ENCODE measurements around the gene SKAP1.
"Not testable (repeated sequence)": the region's sequence is repeated elsewhere in the genome, so short reads cannot be mapped to it uniquely, and the experiment has no call there.

Gene SKAP1

DNA sequence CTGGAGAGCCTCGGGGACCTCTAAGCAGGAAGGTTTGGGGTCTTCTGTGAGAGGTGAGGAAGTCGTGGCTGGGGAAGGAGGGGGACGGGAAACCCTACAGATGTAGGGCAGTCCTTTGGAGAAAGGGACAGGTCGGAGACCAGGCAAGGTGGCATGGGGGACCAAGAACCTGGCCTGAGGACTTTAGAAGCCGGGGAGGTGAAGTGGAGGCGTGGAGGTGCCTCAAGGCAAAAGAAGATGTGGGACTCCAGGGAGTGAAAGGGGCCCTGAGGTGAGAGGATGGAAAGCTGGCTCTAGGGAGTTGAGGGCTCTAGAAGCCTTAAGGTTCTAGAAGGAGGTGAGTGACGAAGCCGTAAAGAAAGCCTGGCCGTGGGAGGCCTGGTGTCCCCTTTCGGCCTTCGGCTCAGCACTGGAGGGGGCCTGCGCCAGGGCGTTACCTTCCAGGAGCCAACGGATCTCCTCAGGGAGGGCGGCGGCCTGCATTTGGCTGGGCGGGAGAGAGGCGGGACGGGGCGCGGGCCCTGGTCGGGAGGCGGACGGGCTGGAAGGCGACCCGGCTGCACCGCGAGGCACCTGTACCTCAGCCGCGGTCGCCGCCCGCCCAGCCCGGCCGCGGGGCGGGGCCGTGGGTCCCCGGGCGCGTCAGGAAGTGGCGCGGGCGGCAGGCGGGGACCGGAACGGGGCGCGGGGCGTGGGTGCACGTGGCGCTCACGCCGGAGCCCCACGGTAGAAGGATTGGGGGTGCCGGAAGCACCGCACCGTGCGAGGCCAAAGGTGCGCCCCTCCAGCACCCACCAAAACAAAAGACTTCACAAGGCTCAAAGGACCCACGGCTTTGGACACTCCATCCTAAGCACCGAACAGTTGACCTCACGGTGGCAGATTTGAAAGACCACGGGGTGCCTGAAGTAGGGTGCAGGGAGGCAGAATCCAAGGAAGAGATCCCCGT is at the start of gene SKAP1:
TSS of gene SKAP1 (minus strand) at position 577 of the 949 bp plus-strand sequence.
- no peak for DNase-seq

DNA sequence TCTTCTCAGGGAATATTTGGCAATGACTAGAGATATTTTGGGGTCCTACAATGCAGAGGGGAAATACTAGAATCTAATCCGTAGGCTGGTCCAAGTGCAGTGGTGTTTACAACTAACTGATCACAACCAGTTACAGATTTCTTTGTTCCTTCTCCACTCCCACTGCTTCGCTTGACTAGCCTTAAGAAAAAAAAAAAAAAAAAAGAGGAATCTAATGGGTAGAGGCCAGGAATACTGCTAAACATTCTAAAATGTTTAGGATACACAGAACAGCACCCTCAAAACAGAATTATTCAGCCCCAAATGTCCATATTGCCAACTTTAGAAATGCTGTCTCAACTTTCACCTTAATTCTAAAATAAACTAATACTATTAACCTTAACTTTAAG is 49.0 kb upstream of the SKAP1 start:
- no peak for DNase-seq

DNA sequence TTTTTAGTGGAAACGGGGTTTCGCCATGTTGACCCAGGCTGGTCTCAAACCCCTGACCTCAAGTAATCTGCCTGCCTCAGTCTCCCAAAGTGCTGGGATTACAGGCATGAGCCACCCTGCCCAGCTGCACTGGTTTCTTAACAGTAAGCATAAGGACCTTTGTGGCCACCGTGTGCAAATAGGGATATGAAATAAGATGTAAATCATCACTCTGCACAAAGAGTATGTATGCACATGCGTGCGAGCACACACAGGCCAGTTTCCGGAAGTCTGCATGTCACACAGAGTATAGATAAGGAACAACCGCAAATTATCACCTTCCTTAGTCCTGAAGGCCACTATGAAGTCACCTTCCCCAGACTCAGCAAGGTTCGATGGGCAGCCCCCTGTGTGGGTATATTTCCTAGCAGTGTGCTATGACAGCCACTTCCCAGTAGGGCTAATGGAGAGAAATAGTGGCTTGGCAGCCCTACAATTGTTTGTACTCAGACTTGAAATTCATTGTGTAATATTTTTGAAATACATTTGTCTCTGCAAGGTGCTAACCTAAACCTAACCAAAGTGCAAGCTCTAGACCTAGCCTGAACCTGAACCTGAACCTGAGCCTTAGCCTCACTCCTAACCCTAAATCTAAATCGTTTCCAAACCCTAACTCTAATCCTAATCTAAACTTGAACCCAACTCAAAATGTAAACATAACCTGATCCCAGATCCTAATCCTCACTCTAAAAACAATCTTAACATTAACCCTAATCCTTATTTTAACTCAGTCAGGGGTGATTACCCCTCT is 48.4 kb upstream of the SKAP1 start:
- DNase-seq = no peak

DNA sequence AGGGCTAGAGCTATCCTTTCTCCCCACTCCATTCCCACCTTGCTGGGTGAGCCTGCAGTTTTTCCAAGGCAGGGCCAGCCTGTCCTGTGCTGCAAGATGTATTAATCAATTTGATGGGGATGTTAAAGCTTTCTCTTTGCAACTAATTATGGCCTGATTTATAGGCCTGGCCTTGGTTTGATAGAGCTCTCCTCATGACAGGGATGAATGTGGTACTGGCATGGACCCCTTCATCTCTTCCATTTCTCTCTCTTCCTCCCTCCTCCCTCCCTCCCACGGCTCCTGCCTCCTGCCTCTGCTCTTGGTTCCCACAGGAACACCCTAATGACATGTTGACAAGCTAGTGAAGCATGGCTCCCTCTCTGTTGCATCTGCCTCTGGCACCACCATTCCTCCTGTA is 47.2 kb upstream of the SKAP1 start:
- DNase-seq = no peak

DNA sequence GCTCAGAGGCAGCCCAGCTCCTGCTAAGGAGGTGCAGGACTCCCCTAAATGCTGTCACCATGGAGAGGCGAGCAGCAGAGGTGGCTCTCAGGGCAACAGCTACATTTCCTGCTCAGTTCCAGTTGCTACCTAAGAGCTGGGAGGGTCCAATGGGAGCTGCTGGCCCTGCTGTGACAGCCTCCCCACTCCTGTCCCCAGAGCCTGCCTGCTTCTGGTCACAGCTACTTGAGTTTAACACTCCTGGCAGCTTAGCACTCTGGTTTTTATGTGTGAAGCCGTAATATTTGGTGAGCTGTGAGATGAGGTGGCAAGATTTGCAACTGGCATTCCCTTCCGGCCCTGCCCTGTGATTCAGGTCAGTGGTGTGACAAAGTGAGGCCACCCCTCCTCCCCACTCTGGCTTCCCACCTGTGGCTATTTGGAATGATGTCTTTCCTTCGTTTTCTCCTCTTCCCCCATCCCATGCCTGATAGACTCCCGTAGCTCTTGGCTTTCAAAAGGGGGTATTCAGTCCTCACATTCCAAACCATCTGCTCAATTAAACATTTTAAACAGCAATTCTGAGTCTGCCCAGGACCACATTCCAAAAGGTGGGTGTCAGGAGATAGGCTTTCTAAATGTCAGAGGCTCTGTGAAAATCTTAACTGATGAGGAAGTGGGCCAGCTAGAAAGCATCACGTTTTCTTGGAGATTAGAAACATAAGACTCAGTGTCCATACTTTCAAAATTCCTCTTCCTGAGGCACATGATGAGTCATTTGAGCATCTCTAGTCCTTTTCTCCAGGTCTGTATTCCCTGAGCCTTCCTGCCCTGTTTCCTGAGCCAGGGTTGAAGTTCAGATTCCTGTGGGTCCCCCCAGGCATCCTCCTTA is 42.6 kb upstream of the SKAP1 start:
- peak; percentile 66 for DNase-seq

DNA sequence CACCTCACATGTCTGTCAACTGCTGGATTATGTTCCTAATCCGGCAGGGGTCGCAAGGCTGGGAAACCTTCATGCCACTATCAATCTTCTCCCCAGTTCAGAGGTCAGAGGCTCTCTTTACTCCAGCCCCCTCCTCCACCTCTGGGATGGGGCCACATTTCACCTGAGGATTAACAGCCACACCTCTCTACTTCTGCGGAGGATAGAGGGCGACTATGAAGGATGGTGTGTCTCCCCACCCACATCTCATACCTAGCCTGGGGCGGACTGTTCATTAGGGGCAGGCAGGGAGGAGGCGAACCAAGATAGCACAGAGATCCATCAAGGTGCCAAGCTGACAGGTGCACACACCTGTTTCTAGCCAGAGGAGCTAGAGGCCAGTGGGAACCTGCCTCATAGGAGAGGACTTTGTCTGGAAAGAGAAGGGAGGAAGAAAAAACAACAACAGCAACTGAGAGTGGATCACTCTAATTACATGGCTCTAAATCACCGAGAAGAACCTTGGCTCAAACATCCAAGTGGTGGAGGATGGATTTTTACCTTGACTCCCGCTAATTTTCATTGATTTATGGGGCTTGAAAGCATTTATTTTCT is 41.9 kb upstream of the SKAP1 start:
- no peak for DNase-seq

DNA sequence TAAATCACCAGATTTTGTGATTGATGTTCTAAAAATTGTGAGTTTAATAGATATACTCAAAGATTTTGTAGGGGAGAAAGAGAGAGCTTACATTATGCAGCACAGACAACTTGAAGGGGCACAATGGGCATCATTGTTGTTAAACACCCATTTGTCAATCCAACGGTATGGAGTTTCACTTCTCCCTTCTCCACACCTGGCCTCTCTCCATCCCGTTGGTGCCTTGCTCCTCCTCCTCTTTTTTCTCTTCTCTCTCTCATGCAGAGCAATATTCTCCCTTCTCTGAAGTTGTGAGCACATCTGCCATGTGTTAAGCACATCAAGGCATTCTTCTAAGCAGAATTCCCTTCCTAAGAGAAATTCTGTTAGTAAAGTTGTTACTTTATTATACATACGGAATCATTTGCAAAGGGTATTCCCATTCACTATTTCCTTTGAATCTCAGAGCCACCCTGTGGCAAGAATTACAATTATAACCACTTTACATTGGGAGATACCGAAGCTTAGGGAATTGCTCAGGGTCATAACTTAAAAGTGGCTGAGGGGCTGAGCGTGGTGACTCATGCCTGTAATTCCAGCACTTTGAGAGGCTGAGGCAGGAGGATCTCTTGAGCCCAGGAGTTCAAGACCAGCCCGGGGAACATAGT is 40.5 kb upstream of the SKAP1 start:
- DNase-seq = peak; percentile 22

DNA sequence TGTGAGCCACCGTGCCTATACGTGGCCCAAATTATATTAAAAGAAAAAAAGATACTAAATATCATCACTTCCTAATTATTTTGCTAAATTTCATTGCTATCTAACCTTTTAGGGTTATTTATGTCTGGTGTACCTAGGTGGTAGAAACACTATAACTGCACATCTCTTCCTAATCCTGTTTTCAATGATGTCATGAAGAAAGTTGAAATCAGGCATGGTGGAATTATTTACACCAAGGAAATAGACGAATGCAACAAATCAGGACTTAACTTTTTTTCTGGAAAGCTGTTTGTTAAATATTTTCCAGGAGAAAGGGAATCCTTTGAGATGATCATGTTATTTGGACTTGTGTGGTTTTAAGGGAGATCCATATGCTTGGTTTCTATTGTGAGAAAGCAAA is 39.2 kb upstream of the SKAP1 start:
- DNase-seq = no peak

DNA sequence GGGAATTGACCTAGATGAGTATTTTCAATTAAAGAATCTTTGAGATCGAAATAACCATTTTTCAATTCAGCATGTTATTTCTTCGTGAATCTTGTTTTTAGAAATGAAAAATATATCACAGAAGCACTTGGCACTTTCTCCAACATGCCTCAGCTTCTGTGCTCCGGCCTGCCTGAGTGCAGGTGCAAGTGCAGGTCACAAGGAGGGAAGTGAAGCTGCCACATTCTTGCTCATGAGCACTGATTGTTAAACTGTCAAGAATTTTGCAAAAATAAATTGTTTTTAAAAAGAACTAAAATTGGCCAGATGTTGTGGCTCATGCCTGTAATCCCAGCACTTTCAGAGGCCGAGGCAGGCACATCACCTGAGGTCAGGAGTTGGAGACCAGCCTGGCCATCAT is 38.3 kb upstream of the SKAP1 start:
- DNase-seq = no peak

DNA sequence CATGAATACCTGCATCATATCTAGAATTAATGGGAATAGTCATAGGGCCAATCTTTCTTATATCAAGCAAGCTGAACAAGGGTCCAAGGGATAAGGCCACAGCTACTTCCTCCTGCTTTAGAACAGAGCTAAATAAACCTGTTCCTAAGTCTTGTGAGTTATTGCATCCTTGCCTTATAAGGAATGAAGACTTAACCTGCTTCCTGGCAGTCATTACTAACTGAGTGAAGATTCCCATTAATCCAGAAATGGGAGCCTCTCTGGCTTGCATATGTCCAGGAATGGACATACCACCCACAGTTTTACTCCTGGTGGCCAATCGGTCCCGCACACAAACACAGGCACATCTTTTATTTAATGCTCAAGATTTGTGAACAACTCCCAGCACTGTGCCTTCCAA is 35.9 kb upstream of the SKAP1 start:
- no peak for DNase-seq

DNA sequence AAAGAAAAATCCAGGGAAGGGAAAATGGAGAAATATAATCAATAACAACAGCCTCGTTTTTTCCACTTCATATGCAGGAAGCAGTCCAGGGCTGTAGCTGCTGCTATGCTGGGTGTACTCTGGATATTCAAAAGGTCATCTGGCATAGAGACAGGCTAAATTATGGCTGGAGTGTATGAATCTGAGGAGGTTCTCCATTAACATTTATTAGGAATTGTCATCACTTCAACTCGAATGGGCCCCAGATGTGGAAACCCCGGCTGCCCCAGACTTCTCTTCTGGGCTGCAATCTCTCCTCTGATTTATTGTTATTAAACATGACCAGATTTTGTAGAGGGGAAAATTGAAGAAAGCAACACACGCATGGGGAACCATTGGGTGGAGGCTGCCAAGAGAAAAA is 33.5 kb upstream of the SKAP1 start:
- DNase-seq = no peak

DNA sequence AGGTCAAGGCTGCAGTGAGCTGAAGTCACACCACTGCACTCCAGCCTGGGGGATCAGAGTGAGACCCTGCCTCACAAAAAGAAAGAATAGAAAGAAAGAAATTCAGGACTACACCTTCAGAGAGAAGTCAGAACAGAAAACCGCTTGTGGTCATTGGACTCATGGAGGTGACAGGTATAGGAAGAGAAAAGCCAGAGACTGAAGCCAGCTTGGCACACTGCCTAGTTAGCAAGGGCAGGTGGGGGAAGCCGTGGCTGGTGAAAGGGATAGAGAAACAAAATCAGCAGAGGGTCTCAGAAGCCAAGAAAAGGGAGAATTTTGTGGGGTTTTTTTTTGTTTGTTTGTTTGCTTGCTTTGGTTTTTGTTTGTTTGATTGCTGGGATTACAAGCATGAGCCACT is 32.9 kb upstream of the SKAP1 start:
- DNase-seq = no peak

DNA sequence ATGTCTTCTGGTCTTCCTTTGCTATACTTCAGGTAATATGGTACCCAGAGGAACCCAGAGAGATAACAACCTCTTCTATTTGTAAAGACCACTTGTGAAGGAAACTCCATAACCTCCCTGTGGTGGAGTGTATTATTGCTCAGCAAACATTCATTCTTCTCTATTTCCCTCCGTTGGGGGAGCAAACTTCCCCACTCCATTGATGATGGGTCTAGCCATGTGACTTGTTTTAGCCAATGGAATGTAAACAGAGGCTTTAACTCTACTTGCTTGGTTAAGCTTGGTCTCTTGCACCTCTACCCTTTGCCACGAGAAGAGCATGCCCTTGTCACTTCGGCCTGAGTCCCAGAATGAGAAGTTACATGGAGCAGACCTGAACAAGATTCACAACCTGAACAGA is 30.0 kb upstream of the SKAP1 start:
- no peak for DNase-seq

DNA sequence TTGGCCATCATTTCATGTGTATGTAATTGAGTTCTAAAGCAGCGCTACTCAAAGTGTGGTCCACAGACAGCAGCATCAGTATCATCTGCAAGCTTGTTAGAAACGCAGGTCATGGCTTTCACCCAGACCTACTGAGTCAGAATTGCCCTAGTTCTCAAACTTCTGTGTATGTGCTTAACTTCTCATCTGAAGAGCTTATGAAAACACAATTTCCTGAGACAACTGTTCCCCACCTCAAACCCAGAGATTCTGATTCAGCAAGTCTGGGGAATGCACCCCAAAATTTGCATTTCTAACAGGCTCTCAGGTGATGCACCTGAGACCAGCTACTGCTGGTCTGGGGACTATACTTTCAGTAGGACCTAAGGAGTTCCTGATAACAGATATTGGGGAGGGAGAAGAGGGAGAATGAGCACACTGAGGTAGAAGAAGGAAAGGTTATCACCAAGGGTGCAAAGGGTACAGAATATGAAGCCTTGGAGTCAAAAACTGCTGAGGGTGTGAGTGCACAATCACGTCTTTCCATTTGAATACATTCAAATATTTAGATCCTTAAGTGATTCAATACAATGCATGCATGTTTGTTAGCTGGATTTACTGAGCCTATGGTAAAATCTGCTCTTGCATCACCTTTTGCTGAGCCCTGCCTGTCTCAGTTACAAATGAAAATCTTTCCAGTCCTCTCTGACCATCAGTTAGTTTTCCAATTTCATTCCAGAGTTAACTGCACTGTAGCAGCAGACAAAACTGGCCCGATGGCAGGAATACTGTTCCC is 29.2 kb upstream of the SKAP1 start:
- no peak for DNase-seq

DNA sequence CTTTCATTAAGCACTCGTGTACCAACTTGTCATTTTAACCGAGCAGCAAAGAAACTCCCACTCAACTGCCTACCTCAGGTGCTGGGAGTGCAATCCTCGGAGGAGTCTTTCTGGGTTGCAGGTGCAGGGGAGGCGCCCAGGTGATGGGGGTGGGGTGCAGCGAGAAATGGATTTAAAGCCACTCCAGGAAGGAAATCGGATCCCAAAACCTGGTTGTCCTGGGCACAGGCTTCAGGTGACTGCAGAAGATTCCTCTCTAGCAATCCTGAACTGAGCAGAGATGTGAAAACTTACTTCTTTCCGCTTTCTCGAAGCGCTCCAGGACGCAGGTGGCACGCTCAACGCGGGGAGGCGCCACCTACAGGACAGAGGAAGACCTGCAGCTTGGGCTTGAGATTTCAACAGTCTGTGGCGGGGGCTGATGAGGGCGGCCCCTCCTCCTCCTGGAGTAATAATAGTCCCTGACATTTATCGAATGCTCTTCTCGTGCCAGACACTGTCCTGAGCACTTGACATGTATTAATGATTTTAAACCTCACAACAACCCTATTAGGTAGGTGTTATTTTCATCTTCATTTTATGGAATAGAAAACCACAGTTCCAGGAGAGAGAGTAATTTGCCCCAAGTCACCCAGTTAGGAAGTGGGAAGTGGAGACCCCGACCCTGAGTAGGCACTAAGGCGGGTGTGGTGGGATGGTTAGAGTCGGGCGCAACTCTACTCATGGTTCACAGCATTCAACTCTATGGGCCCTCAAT is 27.2 kb upstream of the SKAP1 start:
- DNase-seq = peak; percentile 55

DNA sequence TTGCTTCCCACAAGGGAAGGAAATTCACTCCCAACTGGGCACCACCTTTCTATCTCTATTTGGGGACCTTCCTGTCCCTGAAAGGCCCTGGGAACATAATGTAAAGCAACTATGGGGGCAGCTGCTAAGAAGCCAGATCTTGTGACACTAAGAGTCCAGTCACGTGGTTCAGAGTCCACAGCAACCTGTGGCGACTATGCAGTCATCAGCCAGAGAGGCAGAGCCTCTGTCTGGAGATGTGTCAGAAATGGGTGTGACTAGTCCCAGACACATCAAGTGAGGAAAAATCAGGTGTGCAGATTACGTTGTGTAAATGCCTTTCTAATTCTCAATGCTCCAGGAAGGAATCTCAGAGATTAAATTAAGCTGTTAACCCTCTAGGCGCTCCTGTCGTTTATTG is 26.6 kb upstream of the SKAP1 start:
- no peak for DNase-seq

DNA sequence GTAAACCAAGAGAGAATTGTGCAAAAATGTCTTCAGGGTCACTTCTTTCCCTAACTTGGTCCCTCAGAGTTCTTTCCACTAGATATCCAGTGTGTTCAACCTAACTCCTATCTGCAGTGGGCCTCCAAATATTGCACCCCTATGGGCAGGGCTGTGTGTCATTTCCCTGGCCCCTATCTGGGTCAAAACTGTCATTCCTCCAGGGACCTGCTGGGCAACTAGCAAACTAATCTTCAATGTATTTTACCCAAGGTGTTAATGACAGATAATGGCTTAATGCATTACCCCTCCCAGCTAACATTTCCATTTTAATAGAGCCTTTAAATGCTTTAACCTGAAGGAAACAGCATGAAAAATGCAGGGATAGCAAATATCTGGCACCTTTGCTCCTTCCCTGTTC is 25.8 kb upstream of the SKAP1 start:
- DNase-seq = no peak

DNA sequence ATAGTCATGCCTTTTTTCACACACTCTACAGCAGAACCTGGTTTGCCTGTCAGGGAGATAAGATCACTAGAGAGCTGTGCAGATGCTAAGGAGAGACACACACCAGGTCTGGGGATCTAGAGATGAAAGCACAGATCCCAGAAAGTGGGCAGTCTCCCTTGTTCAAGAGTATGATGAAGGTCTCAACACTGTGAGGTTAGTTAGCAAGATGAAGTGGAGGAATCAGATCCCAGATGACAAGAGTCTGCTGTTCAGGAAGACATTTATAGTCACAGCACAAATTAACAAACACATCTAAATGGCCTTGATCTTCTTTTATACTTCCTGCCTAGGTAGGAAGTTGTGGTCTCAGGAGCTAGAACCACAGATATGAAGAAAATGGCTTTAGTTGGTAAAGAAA is 23.4 kb upstream of the SKAP1 start:
- no peak for DNase-seq

DNA sequence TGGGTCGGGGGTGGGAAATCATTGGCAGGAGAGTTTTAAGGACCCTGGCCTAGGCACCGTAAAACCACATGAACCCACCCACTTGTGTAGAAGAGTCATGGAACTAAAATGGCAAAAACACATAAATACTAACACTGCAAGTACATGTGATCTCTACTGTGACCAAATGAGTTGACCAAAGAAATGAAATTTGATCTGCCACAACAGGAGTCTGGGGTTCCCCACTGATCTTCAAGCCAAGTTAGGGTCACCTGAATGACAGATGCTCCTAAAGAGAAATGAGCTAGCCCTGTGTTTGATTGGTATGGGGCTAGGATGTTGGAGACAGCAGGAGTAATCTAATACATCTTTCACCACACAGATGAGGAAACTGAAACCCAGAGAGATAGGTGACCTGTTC is 21.5 kb upstream of the SKAP1 start:
- DNase-seq = no peak

DNA sequence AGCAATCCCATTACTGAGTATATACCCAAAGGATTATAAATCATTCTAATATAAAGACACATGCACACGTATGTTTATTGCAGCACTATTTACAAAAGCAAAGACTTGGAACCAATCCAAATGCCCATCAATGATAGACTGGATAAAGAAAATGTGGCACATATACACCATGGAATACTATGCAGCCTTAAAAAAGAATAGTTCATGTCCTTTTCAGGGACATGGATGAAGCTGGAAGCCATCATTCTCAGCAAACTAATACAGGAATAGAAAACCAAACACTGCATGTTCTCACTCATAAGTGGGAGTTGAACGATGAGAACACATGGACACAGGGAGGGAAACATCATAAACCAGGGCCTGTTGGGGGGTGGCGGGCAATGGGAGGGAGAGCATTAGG is 19.3 kb upstream of the SKAP1 start:
- not testable (repeated sequence) for DNase-seq

DNA sequence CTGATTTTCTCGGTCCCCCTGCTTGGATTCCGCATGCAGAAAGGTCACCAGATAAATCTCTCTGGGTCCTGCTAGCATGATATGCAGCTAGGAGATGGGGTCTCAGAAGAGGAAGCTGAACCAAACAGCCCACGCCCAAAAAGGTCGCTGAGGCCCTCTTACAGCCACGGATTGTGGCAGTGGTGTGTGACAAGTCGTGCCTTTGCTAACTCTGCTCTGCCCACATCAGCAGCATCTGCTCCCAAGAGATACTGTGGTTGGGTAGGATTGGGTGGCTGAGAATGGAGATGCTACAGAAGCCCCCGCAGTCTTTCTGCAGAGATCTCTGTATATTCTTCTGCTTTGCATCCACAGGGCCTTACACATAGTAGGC is 15.2 kb upstream of the SKAP1 start:
- DNase-seq = no peak

Measured in NCI-H2107 (cell line).